ENCODE measurements around the gene SETD4. TPM values are rescaled to one million over a fixed set of nuclear protein-coding genes. Genes with fewer than 3 reads are reported as not detected.
A peak's percentile ranks its signal among the peaks of the same experiment; 100 is the strongest.

SETD4 gene
- total RNA-seq, 4 donors from 2014 or later = 27.6 to 41.1 (median 31.1) TPM

GRCh38 chr21:36047139-36047538 lies 13.2 kb downstream of the SETD4 start:
- Histone ChIP-seq H3K27ac (no peak overlapping the region), H3K4me3 (no peak overlapping the region), H3K27me3 (no peaks in the 10 kb centered on the region), H3K9me3 (no peaks in the 10 kb centered on the region), H3K36me3 (peaks cover 0 to 95% (median 4%) of the 10 kb centered on the region in 3 donors), H3K4me1 (no peaks in the 10 kb centered on the region)
- 83 to 86% methylated on average over 7 of the region's 7 CpGs for WGBS, 2 donors
- no peak for DNase-seq (ENCODE audit: low spot score in 2 of 2)
- no peak for TF ChIP-seq CTCF (IDR thresholded peaks at IDR 0.05)
- TF ChIP-seq POLR2A (IDR thresholded peaks at IDR 0.05) = no peak
- TF ChIP-seq EP300 (IDR thresholded peaks at IDR 0.05) = no peak

- no peak overlapping the region for H3K27ac ChIP-seq
- H3K4me1 ChIP-seq = no peaks in the 10 kb centered on the region
- DNase-seq (ENCODE audit: low spot score in 2 of 2) = no peak
- peaks cover 0 to 99% (median 4%) of the 10 kb centered on the region in 3 donors for H3K36me3 ChIP-seq
- TF ChIP-seq POLR2A (IDR thresholded peaks at IDR 0.05) (no peak), CTCF (IDR thresholded peaks at IDR 0.05) (no peak), EP300 (IDR thresholded peaks at IDR 0.05) (no peak)
- no peaks in the 10 kb centered on the region for H3K9me3 ChIP-seq
- H3K4me3 ChIP-seq = no peak overlapping the region
- H3K27me3 ChIP-seq = no peaks in the 10 kb centered on the region
- WGBS, 2 donors = 58 to 85% methylated on average over 1 of the region's 1 CpG
Measured at GRCh38 chr21:36045993-36046392, 14.3 kb downstream of the SETD4 start.

GRCh38 chr21:36044056-36044455 lies 16.3 kb downstream of the SETD4 start:
- Histone ChIP-seq H3K4me1 (peaks cover 0 to 10% (median 0%) of the 10 kb centered on the region in 4 donors), H3K4me3 (no peak overlapping the region), H3K27ac (no peak overlapping the region), H3K36me3 (peaks cover 0 to 98% (median 4%) of the 10 kb centered on the region in 3 donors), H3K9me3 (no peaks in the 10 kb centered on the region), H3K27me3 (no peaks in the 10 kb centered on the region)
- no peak for DNase-seq (ENCODE audit: low spot score in 2 of 2)
- TF ChIP-seq CTCF (IDR thresholded peaks at IDR 0.05) = no peak
- TF ChIP-seq EP300 (IDR thresholded peaks at IDR 0.05) = no peak
- TF ChIP-seq POLR2A (IDR thresholded peaks at IDR 0.05) = no peak
- 66 to 71% methylated on average over 10 of the region's 10 CpGs for WGBS, 2 donors

GRCh38 chr21:36041910-36042309 lies 18.4 kb downstream of the SETD4 start:
- H3K27me3 ChIP-seq = no peaks in the 10 kb centered on the region
- no peak for TF ChIP-seq EP300 (IDR thresholded peaks at IDR 0.05)
- TF ChIP-seq CTCF (IDR thresholded peaks at IDR 0.05) = no peak
- no peak for TF ChIP-seq POLR2A (IDR thresholded peaks at IDR 0.05)
- DNase-seq (ENCODE audit: low spot score in 2 of 2) = no peak
- H3K4me3 ChIP-seq = no peak overlapping the region
- 77 to 89% methylated on average over 1 of the region's 1 CpG for WGBS, 2 donors
- peaks cover 0 to 98% (median 4%) of the 10 kb centered on the region in 3 donors for H3K36me3 ChIP-seq
- H3K9me3 ChIP-seq = no peaks in the 10 kb centered on the region
- no peak overlapping the region for H3K27ac ChIP-seq
- peaks cover 0 to 10% (median 0%) of the 10 kb centered on the region in 4 donors for H3K4me1 ChIP-seq

GRCh38 chr21:36040389-36040788 lies 19.9 kb downstream of the SETD4 start:
- H3K27ac ChIP-seq = peak overlapping the region in 1 of 4 donors; percentile 60
- 59 to 86% methylated on average over 2 of the region's 2 CpGs for WGBS, 2 donors

More at GRCh38 chr21:36040389-36040788, 19.9 kb downstream of the SETD4 start:
- no peak overlapping the region for H3K4me3 ChIP-seq
- TF ChIP-seq POLR2A (IDR thresholded peaks at IDR 0.05) (no peak), CTCF (IDR thresholded peaks at IDR 0.05) (no peak), EP300 (IDR thresholded peaks at IDR 0.05) (no peak)
- H3K4me1 ChIP-seq = peaks cover 0 to 10% (median 0%) of the 10 kb centered on the region in 4 donors
- no peak for DNase-seq (ENCODE audit: low spot score in 2 of 2)
- H3K9me3 ChIP-seq = no peaks in the 10 kb centered on the region
- H3K36me3 ChIP-seq = peaks cover 4 to 98% (median 4%) of the 10 kb centered on the region in 3 donors
- no peaks in the 10 kb centered on the region for H3K27me3 ChIP-seq

All from tibial nerve (tissue), 4 donors.